Amniotic stem cell (primary cell): Measurements from ENCODE around the gene MORC4.

ENCODE experiments used
- DNase-seq: peaks from one replicate; lab custom pipeline; 2025; lab: John Stamatoyannopoulos, UW

MORC4 gene

DNA sequence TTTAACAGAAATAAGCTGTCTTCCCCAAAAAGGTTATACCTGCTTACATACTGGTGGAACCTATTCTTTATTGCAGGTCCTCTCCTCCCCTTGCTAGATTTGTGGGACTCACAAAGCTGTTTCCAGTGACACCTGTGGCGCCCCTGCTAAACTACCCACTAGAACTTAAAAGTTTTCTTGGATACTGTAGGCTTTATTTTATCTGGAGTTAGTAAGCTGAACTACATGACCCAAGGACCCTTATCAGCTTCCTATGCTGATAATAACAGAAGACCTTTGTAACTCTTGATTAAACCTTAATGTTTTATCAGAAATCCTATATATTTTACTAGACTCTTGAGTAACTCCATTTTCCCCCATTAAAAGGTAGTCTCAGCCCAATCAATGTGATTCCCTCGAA lies 47.5 kb downstream of the MORC4 start:
- no peak for DNase-seq

DNA sequence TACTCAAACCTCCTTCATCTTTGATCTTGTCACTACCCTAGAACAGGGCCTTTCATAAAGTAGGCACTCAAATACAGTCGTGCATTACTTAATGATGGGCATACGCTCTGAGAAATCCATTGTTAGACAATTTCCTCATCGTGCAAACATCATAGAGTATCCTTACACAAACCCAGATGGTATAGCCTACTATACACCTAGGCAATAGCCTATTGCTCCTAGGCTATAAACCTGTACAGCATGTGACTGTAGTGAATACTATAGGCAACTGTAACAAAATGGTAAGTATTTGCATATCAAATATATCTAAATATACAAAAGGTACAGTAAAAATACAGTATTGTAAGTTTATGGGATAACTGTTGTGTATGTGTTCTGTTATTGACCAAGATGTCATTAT lies 47.9 kb downstream of the MORC4 start:
- no peak for DNase-seq

DNA sequence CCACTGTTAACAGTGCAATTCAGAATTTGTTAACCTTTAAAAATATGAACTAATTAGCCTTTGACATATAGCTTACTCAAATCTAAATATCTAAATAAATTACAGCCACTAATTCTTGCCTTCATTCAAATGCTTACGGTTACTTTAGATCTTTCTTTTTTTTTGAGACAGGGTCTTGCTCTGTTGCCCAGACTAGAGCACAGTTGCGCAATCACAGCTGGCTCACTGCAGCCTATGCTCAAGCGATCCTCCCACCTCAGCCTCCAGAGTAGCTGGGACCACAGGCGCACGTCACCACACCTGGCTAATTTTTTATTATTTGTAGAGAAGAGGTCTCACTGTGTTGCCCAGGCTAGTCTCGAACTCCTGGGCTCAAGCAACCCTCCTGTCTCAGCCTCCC lies 48.8 kb downstream of the MORC4 start:
- DNase-seq: no peak

DNA sequence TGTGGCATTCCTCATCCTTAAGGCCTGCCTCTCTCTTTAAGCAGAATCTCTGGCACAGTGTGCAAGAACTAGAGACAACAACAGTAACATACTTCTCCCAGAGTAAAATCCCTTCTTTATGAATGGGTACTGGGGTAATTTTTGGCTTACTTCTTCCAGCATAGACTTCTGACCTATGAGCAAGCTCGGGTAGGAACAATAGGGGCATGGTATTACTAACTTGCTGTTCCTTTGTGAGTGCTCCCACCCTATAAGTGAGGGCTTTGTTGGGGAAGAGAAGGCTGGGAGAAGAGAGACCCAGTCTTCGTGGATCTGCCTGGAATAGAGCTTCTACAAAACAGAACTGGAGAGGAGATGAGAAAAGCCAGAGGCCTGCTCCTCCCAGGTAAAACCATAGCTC lies 49.6 kb downstream of the MORC4 start:
- no peak for DNase-seq

DNA sequence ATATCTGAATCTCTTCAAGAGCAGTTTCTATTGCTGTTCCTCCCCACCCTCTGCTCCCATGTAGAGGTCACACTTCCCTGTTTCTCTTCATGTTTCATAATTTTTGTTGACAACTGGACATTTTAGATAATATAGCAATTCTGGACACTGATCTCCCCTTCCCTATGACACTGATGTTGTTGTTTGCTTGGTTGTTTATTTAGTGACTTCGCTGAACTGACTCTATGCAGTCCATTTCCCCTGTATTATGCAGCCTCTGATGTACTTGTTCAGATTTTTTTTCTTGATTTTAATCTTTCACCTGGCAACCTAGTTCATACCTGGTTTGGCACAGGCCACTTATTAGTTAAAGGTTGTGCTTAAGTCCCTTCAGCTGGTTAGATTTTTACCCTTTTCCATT lies 50.6 kb downstream of the MORC4 start:
- DNase-seq: no peak

DNA sequence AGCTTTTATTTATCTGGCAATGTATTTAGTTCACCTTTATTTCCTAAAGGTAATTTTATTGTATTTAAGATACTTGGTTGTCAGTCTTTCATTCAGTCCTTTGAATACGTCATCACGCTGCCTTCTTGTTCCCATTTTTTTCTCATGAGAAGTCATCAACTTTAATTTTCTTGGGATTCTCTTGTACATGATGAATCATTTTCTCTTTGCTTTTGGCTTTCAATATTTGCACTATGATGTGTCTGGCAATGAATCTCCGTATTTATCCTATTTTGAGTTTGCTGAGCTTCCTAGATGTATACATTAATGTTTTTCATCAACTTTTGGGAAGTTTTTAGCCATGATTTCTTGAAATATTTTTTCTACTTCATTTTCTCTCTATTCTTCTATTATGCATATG lies 51.4 kb downstream of the MORC4 start:
- no peak for DNase-seq

DNA sequence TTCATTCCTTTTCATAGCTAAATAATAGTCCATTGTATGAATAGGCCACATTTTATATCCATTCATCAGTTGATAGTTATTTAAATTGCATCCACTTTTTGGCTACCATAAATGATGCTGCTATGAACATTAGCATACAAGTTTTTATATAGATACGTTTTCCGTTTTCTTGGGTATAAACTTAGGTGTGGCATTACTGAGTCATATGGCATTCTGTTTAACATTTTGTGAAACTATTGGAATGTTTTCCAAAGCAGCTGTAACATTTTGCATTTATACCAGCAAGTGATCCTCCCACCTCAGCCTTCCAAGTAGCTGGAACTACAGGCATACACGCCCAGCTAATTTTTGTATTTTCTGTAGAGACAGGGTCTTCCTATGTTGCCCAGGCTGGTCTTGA lies 53.5 kb downstream of the MORC4 start:
- no peak for DNase-seq

DNA sequence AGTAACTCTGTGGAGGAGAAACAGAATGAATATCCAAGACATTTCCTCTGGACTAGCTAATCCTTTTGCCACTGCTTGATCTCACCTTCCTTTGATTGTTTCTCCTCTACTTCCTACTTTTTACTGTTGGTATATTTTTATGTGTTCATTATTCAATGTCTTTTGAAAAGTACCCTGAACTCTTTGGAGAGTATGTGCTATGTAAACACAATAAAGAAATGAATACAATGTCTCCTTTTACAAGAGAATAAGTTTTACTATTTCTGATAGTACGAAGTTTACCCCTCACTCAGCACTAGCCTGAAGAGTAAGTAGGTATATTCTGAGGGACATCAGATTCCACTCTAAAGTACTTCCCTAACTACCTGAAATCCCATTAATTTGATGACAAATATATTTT lies 59.9 kb downstream of the MORC4 start:
- DNase-seq: no peak

DNA sequence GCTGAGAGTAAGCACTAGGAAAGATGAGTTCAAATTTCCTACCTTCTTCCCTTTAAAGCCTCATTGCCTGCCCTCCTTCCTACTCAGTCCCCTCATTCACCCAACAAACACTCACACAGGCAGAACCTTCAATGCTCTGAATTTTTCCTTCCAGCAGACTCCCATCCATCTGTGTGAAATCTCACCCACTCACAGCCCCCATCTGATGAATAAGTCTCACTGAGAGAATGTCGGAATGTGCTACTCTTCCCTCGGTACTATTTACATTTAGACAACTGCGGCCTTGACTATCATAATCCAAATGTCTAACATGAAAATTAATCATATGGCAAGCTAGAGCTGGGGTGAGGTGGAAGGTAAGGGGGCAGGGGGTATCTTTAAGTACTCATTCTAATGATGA lies 60.4 kb downstream of the MORC4 start:
- no peak for DNase-seq

DNA sequence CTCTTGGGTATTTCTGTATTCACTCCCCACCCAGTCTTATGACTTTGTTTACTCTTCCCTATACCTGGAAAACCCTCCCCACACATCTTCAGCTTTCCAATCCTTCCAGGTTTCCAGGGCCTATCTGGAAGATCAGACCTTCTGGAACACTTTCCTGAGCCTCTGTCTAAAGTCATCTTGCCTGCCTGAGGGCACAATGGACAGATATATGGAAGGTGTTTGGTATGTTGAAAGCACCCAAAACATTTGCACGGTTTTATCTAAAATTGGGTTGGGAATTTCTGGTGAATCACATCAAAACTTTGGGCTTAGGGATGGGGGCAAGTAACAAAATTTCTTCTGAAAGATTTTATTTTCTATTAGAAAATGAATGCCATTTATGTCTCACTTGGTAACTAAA lies 63.8 kb downstream of the MORC4 start:
- DNase-seq: no peak

DNA sequence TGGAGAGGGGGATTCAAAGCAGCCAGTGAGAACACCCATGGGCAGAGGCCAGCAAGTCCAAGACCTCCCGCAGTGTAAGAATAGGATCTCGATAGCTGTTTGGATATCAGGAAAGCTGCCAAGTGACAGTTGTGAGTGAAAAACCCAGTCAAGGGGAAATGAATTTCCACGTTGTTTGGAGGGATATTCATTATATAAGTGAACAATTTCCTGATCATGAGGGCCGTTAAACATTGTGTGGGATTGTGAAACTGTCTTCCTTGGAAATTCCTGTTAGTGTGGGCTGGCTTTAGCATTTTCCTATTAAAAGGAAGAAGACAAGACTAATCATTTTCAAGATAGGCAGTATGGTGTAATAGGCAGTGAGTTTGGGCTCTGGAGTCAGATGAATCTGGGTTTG lies 64.8 kb downstream of the MORC4 start:
- DNase-seq: no peak

DNA sequence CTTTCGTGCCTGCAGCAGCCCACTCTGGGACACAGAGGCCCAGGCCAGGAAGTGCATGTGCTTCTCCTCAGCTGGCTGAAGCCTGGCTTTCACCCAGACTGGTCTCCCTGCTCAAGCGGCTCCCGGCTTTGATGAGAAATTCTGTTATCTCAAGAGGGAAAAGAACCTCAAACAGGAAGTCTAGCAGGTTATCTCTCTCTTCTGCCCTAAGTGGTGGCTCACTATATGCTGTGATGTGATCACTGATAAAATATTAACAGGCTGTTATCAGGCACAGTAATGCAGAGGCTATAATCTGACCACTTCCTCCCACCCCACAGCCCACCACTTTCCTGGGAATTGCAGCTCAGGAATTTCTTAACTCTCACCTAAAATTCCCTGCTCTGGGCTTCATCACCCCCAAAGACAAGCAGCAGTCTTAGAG lies 66.5 kb downstream of the MORC4 start:
- DNase-seq: no peak

DNA sequence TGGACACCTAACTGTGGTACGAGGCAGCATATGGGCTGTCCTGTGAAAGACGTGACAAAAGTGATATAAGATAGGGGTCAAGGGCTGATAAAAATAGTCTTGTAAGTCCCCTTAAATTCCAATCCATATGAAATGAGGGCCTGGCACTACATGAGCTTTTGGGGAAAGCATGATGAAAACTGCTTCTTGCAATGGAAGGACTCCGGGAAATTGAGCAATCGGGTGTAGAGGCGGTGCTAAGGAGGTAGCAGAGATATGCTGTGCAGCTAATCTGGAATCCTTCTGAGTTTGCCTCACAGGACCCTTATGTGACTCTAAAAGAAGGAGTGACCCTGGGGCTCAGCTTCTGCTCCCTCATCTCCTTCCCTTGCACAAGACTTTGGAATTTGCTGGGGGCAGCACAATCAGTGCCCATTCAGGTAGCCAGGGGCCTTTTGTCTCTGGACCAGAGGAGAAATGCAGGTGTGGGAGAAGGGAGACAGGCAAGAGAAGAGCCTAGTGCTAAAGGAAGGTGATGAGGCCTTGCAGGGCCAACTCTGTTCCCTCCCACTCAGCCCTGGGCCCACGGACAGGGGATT lies 67.0 kb downstream of the MORC4 start:
- no peak for DNase-seq

DNA sequence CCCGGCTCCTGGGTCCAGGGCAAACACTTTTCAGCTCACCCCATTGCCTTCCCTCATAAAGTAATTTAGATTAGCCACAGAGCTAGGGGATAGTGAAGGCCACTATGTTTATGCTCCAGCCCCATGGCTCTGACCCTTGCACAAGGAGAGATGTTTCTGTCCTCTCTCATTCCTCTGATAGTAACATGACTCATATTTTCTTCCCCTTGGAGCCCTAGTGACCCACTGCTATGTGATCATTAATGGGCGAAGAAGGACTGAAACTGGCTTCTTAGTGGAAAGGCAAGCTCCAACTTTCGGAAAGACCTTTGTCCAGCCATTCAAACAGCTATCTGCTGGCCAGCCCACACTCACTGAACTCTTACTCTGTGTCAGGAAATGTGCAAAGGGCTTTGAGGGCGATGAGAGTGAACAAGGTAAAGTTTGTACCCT lies 67.5 kb downstream of the MORC4 start:
- DNase-seq: no peak

DNA sequence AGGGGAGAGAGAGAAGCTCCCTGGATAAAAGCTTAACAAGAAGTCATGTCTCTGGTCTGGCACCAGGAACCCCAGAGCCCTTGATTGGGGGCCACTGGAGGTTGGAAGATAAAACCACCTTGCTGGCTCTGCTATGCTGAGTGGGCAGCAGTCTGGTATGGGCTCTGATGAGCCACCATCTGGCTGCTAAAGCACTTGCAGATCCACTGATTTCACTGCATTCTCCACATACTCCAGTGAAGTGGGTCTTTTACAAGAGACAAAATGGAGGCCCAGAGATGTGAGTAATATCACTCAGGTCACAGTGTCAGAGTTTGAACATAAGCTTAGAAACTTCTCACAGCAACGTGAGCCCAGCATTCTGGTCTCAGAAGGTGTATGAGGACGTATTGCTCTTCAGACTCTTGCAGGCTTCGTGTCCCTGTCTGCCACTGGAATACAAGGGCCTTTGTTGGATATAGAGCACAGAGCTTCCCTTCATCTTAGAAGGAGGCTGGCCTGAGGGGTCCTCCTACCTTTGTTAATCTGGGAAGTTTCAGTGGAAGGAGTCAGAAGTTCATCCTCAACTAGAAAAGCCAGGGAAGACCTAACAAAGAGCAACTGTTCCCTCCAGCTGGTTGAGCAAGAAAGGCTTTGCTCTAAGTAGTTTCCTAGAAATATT lies 68.1 kb downstream of the MORC4 start:
- no peak for DNase-seq

DNA sequence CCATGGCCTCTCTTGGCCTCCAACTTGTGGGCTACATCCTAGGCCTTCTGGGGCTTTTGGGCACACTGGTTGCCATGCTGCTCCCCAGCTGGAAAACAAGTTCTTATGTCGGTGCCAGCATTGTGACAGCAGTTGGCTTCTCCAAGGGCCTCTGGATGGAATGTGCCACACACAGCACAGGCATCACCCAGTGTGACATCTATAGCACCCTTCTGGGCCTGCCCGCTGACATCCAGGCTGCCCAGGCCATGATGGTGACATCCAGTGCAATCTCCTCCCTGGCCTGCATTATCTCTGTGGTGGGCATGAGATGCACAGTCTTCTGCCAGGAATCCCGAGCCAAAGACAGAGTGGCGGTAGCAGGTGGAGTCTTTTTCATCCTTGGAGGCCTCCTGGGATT lies 71.8 kb downstream of the MORC4 start:
- DNase-seq: no peak

DNA sequence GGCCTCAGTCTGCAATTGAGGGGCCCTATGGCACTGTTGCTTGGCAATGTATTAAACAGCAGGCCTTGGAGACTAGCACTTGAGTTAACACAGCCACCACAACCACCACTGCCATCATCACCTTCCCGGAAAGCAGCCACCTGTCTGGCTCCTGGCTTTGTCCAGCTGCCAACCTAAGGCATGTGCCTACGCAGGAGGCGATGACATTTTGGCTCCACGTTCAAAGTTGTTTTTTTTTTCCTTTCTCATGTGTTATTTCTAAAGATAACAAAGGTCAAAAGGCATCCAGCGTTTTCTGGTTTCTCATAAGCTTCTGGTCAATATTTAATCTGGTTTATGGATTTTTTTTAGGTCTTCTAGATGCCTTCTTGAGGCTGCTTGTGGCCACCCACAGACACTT lies 72.3 kb downstream of the MORC4 start:
- no peak for DNase-seq

DNA sequence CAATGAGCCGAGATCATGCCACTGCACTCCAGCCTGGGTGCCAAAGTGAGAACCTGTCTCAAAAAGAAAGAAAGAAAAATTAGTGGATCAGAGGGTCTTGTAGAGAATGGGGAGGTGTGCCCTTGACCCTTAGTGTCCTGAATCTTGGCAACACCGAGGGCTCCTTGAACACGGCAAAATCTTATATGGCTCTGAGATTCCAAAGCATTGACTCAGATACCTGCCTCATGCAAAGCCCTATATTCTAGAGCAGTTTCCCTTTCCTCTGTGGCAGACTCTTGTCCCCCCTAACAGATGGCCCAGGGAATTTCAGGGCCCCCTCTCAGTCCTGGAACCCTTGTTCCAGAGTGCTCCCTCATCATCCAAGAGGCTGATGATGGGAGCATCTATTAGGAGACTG lies 73.0 kb downstream of the MORC4 start:
- DNase-seq: no peak

DNA sequence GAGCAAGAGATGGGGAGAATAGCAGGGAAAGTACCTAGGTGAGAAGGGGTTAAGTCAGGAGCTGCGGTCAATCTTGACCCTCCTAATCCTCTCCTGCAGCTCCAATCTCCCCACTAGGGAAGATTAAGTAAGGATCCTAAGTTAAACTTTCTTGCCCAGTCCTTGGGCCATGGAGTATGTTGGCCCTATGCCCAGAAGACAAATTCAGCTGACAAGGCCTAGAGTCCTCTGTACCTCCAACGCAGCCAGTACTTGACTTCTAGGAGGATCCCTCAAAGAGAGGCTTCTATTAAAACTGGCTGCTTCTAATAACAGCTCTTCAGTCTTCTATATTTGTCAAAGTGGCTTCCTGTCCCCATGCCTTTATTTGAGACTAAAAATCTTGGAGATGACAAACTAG lies 78.4 kb downstream of the MORC4 start:
- DNase-seq: no peak

DNA sequence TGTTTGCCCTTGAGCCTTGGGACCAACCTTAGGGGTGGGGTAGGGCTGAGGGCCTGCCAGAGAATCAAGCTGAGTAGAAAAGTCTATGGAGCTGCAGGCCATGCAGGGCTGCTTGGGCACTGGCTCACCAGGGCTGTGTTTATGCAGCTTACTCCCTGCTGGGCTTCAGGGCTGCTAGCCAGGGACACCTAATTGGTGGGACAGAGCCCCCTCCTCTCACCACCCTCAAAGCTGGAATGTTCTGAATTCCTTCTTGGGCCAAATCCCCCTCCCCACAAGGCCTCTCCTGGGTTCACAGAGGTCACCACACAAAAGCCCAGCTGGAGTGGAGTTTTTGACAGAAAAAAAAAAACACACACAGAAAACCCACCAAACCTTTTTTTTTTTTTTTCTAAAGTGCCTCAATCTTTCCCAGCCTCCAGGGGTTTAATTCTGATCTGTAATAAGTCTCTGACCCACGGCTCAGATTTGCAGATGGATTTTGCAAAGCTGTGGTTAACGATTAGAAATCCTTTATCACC lies 80.0 kb downstream of the MORC4 start, which contains the start of gene CLDN2:
CLDN2 (plus strand) TSS at position 471 of the 521 bp plus-strand sequence. CDS start 7,827 bp downstream, outside the sequence.
- DNase-seq: no peak

DNA sequence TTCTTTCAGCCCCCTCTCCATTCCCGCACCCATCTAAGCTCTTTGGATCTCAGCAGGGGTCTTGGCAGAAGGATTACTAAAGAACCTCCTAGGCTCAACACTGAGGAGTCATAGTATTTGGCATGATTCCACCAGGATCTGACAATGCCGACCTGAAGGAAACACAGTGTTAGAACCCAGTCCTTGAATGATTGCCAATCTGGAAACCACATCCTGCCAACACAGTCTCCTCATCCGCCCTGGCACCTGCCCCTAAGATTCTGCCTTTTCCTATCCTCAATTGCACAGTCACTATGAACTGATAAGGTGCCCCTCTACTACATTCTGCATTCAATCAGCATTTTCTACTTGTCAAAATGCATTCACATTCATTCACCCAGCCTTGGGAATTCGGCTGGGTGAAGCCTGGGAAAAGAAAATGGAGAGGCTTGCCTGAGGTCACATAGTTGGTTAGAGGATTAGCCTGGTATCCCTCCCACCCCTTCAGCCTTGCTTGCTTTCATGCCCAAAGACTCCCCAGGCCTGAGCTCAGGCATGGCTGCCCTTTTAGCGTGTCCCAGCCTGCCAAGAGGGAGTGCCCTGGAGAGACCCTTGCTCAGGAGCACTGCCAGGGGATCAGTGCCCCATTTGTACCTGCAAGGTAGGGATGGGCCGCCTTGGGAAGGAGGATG lies 82.0 kb downstream of the MORC4 start:
- DNase-seq: no peak

DNA sequence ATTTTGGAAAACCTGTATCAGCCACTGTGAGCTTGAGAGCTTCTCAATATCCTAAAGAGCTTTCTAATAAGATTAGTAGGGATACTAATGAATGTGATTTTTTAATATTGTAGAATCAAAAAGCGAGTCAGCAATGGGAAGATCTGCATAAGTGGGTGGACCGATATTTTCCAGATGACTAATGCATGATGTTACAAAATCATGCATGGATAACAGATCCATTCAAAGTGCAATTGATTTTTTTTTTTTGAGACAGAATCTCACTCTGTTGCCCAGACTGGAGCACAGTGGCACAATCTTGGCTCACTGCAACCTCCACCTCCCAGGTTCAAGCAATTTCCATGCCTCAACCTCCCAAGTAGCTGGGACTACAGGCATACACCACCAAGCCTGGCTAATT lies 87.1 kb downstream of the MORC4 start:
- no peak for DNase-seq

DNA sequence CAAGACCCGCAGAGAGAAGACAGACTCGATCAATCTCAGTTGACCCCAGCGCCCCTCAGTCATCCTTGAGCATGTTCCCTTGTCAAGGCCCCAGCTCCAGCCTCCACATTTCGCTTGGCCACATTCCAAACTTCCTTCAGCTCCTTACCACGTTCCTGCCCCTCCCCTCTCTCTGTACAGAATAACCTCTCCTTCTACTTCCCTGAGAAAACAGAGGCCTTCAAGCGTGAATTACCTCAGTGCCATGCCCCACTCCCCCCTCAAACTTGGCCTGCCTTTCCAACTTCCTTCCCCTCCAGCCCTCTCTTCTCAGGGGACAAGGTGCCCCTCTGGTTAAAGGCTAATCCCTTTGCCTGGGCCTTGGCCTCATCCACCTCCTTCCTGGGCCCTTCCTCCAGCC lies 93.7 kb downstream of the MORC4 start:
- DNase-seq: no peak
